GM12878 (cell line): ENCODE data around the gene GSC2.

Experiments used
- HCFC1 ChIP-seq: fragments of 150-350 bp; IDR thresholded peaks from 2 replicates; pipeline ENCODE4 v1.6.1; 2014; ENCODE audit warnings: low read length
- JUND ChIP-seq: IDR thresholded peaks from 2 replicates; pipeline ENCODE4 v1.6.1; 2012; ENCODE audit warnings: low read depth, mild to moderate bottlenecking, low read length, improper control_type of control experiment, moderate library complexity
- NFYA ChIP-seq: IDR thresholded peaks from 2 replicates; pipeline ENCODE4 v1.6.1; 2011; ENCODE audit warnings: low read depth, mild to moderate bottlenecking, low read length, improper control_type of control experiment, borderline replicate concordance
- STAT1 ChIP-seq: fragments of 450-650 bp; conservative IDR thresholded peaks from 2 replicates; pipeline ENCODE4 v1.6.1; 2014; ENCODE audit warnings: antibody characterized with exemption, mild to moderate bottlenecking
- YY1 ChIP-seq: IDR thresholded peaks from 2 replicates; pipeline ENCODE4 v1.6.1; 2011; ENCODE audit warnings: low read depth, mild to moderate bottlenecking, low read length
- ZNF217 ChIP-seq: fragments of 450-650 bp; IDR thresholded peaks from 2 replicates; pipeline ENCODE4 v1.6.1; 2017; ENCODE audit warnings: antibody characterized with exemption, mild to moderate bottlenecking
- TF ChIP-seq, protein P1 (sequence below), 3 experiments: IDR thresholded peaks in 2 of 3; conservative IDR thresholded peaks in 1 of 3; 2 replicates each; pipeline ENCODE4 v1.5.1; 2011; ENCODE audit warnings: low read depth in 3 of 3, low read length in 3 of 3, mild to moderate bottlenecking in 3 of 3, control low read depth in 2 of 3, moderate library complexity in 2 of 3, inconsistent platforms in 1 of 3, mixed read lengths in 1 of 3; ENCODE audit not compliant: control insufficient read depth in 2 of 3, insufficient read depth in 1 of 3; ENCODE audit errors: extremely low read depth in 1 of 3
- TF ChIP-seq, protein P2 (sequence below): fragments of 150-350 bp; IDR thresholded peaks from 2 replicates; pipeline ENCODE4 v1.6.1; 2016; ENCODE audit warnings: low read depth, low read length

DNA sequence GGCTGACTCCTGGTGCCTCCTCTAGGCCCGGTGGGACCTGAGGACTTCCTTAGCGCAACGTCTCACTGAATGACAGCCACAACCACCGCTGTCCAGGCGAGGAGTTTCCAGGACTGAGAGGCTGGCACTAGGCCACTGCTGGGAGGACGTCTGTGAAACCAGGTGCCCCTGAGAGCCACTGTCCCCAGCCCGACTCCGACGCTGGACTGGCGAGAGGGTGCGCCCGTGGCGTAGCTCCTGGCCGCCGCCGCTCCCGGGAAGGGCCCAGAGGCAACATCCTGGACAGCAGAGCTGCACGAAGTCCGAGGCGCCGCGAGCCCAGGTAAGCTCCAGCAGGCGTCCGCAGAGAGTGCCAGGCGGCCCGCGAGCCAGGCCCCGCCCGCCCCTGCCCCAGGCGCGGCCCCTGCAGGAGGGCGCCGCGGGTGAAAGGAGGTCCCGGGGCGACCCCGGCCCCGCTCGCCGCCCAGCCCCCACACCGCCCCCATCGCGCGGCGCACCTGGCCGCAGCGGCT lies 28.4 kb downstream of the GSC2 start:
- no peak for TF ChIP-seq ZNF217
- no peak for TF ChIP-seq YY1
- no peak for TF ChIP-seq JUND
- TF ChIP-seq STAT1, result no peak
- no peak for TF ChIP-seq HCFC1
- TF ChIP-seq, protein P1, sequence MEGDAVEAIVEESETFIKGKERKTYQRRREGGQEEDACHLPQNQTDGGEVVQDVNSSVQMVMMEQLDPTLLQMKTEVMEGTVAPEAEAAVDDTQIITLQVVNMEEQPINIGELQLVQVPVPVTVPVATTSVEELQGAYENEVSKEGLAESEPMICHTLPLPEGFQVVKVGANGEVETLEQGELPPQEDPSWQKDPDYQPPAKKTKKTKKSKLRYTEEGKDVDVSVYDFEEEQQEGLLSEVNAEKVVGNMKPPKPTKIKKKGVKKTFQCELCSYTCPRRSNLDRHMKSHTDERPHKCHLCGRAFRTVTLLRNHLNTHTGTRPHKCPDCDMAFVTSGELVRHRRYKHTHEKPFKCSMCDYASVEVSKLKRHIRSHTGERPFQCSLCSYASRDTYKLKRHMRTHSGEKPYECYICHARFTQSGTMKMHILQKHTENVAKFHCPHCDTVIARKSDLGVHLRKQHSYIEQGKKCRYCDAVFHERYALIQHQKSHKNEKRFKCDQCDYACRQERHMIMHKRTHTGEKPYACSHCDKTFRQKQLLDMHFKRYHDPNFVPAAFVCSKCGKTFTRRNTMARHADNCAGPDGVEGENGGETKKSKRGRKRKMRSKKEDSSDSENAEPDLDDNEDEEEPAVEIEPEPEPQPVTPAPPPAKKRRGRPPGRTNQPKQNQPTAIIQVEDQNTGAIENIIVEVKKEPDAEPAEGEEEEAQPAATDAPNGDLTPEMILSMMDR (IDR thresholded peaks at IDR 0.05 in 2 of 3, conservative IDR thresholded peaks at IDR 0.05 in 1 of 3; ENCODE audit: control insufficient read depth in 2 of 3, extremely low read depth in 1 of 3, insufficient read depth in 1 of 3, low read depth in 3 of 3, low read length in 3 of 3), result no peak
- TF ChIP-seq, protein P2, sequence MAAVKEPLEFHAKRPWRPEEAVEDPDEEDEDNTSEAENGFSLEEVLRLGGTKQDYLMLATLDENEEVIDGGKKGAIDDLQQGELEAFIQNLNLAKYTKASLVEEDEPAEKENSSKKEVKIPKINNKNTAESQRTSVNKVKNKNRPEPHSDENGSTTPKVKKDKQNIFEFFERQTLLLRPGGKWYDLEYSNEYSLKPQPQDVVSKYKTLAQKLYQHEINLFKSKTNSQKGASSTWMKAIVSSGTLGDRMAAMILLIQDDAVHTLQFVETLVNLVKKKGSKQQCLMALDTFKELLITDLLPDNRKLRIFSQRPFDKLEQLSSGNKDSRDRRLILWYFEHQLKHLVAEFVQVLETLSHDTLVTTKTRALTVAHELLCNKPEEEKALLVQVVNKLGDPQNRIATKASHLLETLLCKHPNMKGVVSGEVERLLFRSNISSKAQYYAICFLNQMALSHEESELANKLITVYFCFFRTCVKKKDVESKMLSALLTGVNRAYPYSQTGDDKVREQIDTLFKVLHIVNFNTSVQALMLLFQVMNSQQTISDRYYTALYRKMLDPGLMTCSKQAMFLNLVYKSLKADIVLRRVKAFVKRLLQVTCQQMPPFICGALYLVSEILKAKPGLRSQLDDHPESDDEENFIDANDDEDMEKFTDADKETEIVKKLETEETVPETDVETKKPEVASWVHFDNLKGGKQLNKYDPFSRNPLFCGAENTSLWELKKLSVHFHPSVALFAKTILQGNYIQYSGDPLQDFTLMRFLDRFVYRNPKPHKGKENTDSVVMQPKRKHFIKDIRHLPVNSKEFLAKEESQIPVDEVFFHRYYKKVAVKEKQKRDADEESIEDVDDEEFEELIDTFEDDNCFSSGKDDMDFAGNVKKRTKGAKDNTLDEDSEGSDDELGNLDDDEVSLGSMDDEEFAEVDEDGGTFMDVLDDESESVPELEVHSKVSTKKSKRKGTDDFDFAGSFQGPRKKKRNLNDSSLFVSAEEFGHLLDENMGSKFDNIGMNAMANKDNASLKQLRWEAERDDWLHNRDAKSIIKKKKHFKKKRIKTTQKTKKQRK, result no peak
- no peak for TF ChIP-seq NFYA
